ENCODE measurements around the gene IL17C. TPM values are rescaled to one million over a fixed set of nuclear protein-coding genes. Genes with fewer than 3 reads are reported as not detected.

Gene IL17C
- total RNA-seq, 1 donor from 2014 or later: 0.25 TPM

DNA sequence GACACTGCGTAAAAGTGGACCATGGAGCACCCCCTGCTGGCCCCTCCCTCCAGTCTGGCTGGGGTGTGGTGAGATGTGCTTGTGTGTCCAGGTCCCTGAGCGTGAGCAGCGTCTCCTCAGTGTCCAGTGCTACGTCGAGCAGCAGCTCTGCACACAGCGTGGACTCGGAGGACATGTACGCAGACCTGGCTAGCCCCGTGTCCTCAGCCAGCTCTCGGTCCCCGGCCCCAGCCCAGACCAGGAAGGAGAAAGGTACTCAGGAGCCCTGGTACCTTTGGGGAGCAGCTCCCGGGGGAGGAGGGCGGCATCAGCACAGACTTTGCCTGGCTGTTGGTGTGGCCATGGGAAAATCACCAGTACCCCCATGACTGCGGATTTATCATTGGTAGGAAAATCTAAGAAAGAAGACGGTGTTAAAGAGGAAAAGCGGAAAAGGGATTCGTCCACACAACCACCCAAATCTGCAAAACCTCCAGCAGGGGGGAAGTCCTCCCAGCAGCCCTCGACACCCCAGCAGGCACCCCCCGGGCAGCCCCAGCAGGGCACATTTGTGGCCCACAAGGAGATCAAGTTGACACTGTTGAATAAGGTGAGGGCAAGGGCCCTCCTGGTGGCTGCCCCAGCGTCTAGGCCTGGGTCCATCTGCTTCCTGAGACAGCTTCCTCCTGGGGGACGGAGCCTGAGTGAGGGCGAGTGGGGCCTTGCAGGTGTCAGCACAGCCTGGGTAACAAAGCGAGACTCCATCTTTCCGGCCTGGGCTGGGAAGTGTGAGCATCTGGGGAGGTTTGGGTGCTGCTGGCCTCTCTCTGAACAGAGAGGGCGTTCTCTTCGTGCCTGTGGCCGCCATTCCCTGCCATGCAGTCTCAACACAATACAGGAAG is 10.6 kb upstream of the IL17C start:
- intact Hi-C loops (cut with micrococcal nuclease): no loop called here

GRCh38 chr16:88628512-88628974 is 9.8 kb upstream of the IL17C start:
- intact Hi-C loops (cut with micrococcal nuclease): no loop called here

GRCh38 chr16:88629835-88630234 is 8.5 kb upstream of the IL17C start:
- intact Hi-C loops (cut with micrococcal nuclease): no loop called here

- intact Hi-C loops (cut with micrococcal nuclease): no loop called here
Observed at GRCh38 chr16:88630433-88630832, 7.9 kb upstream of the IL17C start.

DNA sequence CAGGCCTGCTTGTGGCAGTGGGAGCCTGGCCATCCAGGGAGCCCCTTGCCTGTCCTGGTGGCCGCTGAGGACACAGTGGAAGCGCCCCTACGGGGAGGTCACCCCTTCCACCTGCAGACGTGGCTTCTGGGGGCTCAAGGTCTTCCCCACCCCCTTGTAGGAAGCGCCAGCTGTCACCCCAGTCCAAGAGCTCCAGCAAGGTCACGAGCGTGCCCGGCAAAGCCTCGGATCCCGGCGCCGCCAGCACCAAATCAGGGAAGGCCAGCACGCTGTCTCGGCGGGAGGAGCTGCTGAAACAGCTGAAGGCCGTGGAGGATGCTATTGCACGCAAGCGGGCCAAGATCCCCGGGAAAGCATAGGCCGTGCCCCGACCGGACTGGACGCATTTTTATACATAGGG is 7.4 kb upstream of the IL17C start:
- intact Hi-C loops (cut with micrococcal nuclease): no loop called here

DNA sequence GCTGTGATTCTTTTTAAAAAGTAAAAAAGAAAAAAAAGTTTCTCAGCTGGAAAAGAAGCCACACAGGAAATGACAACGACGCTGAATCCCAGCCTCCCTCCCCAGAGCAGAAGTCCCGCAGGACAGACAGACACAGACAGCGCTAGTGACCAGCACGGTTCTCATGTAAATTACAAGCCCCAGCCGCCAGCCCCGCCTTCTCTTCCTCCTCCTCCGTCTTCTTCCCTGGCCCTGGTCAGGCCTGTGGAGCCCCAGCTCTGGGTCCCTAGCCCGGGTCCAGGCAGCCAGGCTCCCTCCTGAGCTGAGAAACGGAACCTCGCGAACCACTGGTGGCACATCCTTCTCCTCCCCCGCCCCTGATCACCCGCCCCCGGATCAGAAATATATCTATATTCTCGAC is 7.0 kb upstream of the IL17C start:
- intact Hi-C loops (cut with micrococcal nuclease): no loop called here

DNA sequence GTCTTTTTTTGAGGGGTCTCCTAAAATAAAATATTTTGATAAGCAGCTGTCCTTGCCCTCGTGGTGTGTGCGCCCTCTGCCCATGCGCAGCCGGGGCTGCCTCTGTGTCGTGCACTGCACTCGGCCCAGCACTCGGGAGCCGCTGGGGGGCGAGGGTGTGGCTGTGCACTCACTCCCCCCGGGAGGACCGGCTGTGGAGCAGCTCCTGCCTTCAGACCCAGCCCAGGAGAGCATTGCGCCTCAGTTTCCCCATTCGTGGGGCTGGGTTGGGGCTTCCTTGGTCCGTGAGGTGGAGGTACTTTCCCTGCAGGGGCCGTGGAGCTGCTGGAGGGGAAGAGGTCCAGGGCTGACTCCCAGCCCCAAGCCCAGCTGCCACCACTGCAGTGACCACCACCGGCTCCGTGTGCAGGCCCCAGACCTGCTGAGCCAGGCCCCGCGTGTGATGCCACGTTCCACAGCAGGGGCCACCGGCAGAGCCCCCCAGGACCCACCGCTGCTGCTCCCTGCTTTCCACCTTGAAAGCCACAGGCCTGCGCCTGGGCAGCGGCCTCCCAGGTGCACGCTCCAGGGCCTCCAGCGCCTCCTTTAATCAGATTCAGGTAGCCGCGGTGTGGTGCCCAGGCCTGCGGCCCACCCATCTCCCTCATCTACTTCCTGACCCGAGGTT is 6.3 kb upstream of the IL17C start:
- intact Hi-C loops (cut with micrococcal nuclease): no loop called here

DNA sequence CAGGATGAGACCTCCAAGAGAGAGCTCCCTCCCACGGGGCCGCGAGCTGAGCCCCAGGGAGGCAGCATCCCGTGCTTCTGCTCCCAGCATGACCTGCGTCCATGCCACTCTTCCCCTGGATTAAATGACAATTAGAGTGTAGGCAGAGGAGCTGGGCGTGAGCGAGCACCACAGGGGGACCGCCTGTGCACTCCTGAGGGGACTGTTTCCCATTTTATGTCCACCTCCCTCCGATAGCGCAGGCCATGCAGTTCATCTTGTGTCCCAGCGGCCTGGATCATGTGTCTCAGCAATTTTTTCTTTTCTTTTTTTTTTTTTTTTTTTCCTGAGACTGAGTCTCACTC is 5.8 kb upstream of the IL17C start:
- intact Hi-C loops (cut with micrococcal nuclease): no loop called here

DNA sequence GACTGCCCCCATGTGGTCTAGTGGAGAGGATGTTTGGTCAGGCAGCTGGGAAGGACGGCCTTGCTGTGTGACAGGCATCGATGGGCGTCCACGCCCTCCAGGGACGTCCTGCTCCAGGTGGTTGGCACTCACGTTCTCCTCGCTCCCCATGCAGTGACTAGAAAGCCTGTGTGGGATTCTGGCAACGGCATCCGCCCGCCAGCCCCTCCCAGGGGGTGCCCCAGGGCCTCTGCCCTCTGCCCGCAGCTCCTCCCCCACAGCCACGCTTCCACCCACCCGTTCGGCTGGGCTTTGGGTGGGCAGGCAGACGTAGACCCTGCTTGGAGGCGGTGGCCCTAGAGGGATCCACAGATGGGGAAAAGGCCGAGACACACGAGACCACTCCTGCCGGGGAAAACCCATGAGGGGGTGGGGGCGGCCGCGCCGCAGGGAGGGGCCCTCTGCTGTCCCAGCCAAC is 4.7 kb upstream of the IL17C start:
- intact Hi-C loops (cut with micrococcal nuclease): loop anchor here (2.0 kb wide), 1 partner anchor 17 kb away; the partner anchor contains the start of gene CYBA

DNA sequence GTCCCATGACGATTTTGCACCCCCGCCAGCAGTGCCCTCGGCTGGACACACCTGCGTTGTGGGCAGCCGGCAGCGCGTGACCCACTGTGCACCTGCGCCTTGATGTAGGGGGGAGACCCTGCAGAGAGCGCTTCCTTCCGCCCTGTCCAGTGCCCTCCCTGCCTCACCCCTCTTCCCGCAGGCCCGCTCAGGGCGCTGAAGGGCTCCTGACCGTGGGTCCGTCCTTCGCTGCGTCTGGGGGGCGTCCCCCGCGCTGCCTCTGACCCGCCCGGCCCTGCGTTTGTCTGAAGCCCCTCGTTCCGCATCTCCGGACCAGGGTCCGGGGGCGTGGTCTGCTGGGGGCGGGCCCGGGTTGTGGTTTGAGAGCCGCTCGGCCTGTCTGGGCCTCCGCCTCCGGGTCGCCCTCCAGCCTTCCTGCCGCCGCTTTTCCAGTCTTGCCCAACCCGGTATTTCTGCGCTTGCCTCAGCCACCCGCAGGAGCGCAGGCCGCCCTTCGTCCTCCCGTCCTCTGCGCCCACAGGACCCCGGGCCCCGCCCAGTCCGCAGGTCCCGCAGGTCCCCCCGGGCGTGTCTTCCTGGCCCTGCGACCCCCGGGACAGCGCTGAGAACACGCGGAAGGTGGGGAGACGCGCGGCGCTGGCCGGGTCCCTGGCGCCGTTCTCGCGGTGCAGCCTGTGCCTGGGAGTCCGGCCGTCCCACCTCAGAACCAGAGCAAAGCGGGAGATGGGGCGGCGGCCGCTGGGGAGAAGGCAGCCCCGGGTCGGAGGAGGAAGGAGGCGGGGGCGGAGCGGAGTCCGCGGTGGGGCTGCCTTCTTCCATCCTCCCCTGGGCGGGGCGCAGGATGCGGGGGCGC is 4.0 kb upstream of the IL17C start:
- intact Hi-C loops (cut with micrococcal nuclease): loop anchor here (2.0 kb wide), 1 partner anchor 16 kb away; the partner anchor contains the start of gene CYBA

DNA sequence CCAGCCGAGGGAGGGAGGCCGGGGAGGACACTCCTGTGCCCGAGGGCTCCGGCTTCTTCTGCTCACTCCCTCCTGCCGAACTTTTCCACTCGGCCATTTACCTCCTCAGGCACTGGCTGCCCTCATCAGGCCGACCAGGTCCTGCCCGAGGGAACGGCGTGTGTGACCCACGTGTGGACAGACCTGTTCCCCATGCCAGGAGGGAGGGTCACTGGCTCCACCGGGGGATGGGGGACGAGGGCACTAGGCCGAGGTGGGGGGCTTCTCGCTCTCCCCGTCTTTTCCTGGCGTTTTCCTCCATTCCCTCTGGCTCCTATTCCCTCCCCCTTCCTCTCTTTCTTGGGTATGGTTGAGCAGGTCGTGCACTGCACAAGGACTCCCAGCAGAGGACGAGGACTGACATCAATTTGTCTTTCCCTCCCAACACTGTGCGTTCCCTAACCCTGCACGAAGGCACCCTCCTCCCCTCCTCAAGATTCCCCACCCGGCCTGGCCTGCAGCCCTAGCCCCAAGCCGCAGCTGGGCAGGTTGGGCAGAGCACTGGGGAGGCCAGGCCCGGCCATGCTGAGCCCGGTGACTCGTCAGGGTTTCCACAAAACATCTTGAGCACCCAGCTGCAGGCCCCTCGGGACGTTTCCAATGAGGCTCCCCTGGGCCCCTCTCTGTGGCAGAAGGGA is 3.2 kb upstream of the IL17C start:
- intact Hi-C loops (cut with micrococcal nuclease): loop anchor here (2.0 kb wide), 1 partner anchor 16 kb away; the partner anchor contains the start of gene CYBA

- intact Hi-C loops (cut with micrococcal nuclease): loop anchor here (2.0 kb wide), 1 partner anchor 15 kb away; the partner anchor contains the start of gene CYBA
Observed at GRCh38 chr16:88635671-88636319, 2.6 kb upstream of the IL17C start.

- intact Hi-C loops (cut with micrococcal nuclease): no loop called here
Observed at GRCh38 chr16:88636488-88637265, 1.7 kb upstream of the IL17C start.

GRCh38 chr16:88639231-88640038 is 1.1 kb downstream of the IL17C start:
- intact Hi-C loops (cut with micrococcal nuclease): no loop called here

- intact Hi-C loops (cut with micrococcal nuclease): no loop called here
Observed at GRCh38 chr16:88640039-88640495, 1.7 kb downstream of the IL17C start.

- intact Hi-C loops (cut with micrococcal nuclease): no loop called here
Observed at GRCh38 chr16:88640498-88641247, 2.3 kb downstream of the IL17C start.

GRCh38 chr16:88642881-88643643 is 4.7 kb downstream of the IL17C start:
- intact Hi-C loops (cut with micrococcal nuclease): no loop called here
